ENCODE data around the gene CACNB1.

DNA sequence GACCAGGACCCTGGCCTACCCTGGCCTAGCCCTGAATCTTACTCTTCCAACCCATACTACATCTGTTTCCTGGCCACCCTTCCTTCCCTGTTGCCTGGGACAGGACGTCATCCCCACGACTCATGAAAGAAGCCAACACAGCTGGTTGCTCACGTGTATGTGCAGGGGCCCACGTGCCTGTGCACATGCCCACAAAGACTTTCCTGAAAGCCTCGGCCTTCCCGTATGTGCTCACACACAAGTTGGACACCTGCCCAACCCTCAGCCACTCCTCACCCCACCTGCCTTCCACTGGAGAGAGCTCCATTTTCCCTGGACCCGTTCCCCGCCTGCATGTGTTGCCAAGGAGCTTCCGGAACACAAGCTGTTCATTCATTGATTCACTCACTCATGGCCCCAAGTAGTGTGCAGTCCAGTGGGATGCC lies 53.0 kb downstream of the CACNB1 start:
- TF ChIP-seq EP300 (IDR thresholded peaks at IDR 0.05; ENCODE audit: borderline replicate concordance) (no peak), ZBTB7A (IDR thresholded peaks at IDR 0.05; ENCODE audit: low read depth) (no peak), NFIC (IDR thresholded peaks at IDR 0.05) (no peak), EGR1 (IDR thresholded peaks at IDR 0.05) (no peak), FOXM1 (IDR thresholded peaks at IDR 0.05; ENCODE audit: borderline replicate concordance, low read depth) (no peak), TAF1 (IDR thresholded peaks at IDR 0.05; ENCODE audit: low read depth) (no peak), CEBPB (IDR thresholded peaks at IDR 0.05) (no peak)
- TF ChIP-seq, protein P1, sequence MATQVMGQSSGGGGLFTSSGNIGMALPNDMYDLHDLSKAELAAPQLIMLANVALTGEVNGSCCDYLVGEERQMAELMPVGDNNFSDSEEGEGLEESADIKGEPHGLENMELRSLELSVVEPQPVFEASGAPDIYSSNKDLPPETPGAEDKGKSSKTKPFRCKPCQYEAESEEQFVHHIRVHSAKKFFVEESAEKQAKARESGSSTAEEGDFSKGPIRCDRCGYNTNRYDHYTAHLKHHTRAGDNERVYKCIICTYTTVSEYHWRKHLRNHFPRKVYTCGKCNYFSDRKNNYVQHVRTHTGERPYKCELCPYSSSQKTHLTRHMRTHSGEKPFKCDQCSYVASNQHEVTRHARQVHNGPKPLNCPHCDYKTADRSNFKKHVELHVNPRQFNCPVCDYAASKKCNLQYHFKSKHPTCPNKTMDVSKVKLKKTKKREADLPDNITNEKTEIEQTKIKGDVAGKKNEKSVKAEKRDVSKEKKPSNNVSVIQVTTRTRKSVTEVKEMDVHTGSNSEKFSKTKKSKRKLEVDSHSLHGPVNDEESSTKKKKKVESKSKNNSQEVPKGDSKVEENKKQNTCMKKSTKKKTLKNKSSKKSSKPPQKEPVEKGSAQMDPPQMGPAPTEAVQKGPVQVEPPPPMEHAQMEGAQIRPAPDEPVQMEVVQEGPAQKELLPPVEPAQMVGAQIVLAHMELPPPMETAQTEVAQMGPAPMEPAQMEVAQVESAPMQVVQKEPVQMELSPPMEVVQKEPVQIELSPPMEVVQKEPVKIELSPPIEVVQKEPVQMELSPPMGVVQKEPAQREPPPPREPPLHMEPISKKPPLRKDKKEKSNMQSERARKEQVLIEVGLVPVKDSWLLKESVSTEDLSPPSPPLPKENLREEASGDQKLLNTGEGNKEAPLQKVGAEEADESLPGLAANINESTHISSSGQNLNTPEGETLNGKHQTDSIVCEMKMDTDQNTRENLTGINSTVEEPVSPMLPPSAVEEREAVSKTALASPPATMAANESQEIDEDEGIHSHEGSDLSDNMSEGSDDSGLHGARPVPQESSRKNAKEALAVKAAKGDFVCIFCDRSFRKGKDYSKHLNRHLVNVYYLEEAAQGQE (IDR thresholded peaks at IDR 0.05; ENCODE audit: low read depth) = no peak
- TF ChIP-seq, protein P2, sequence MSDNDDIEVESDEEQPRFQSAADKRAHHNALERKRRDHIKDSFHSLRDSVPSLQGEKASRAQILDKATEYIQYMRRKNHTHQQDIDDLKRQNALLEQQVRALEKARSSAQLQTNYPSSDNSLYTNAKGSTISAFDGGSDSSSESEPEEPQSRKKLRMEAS (IDR thresholded peaks at IDR 0.05) = no peak
